Panc1 (cell line): ENCODE measurements around the gene PSAP. TPM values are rescaled to one million over a fixed set of nuclear protein-coding genes. Genes with fewer than 3 reads are reported as not detected.
"Not testable (repeated sequence)": the region's sequence is repeated elsewhere in the genome, so short reads cannot be mapped to it uniquely, and the experiment has no call there.

Experiments used
- ATAC-seq: fragments of 200-7000 bp; cut with Tn5 transposase; 2 replicates; pipeline ENCODE4 v1.9.1; 2020; ENCODE audit warnings: mild to moderate bottlenecking, moderate library complexity
- BruUV-seq: library from RNA; stranded (reverse); fragments of 400-500 nt; replicated peaks from 2 replicates; lab custom pipeline; 2021; lab: Mats Ljungman, UMichigan
- CTCF ChIA-PET: fragments of 300-600 bp; sonication (Branson Sonifier 250); formaldehyde crosslinking; loops from one replicate; lab custom pipeline; 2022; ENCODE audit warnings: antibody characterized with exemption; lab: Charles Lee
- POLR2A ChIA-PET: fragments of 300-600 bp; sonication (Branson Sonifier 250); formaldehyde crosslinking; loops from one replicate; lab custom pipeline; 2022; ENCODE audit warnings: antibody characterized with exemption; lab: Charles Lee
- DNase-seq: peaks from one replicate; pipeline ENCODE4 v3.0.0-alpha.2; 2010; ENCODE audit warnings: low read depth, low spot score
- H3K27ac ChIP-seq: 2 replicates; pipeline ENCODE4 v1.5.1; 2011; ENCODE audit warnings: mild to moderate bottlenecking, low read length, inconsistent platforms
- H3K27me3 ChIP-seq: fragments of 200-500 bp; sonication (Bioruptor generic); 2 replicates; pipeline ENCODE4 v1.6.0; 2014; ENCODE audit warnings: low read length, inconsistent platforms; ENCODE audit not compliant: control insufficient read depth, insufficient read depth
- H3K36me3 ChIP-seq: fragments of 200-500 bp; sonication (Bioruptor generic); 2 replicates; pipeline ENCODE4 v1.5.1; 2014; ENCODE audit warnings: inconsistent platforms, mild to moderate bottlenecking, low read length, moderate library complexity; ENCODE audit not compliant: control insufficient read depth, insufficient read depth
- H3K4me1 ChIP-seq: 2 replicates; pipeline ENCODE4 v1.5.1; 2011; ENCODE audit warnings: inconsistent platforms, mild to moderate bottlenecking, low read length, moderate library complexity; ENCODE audit not compliant: control insufficient read depth, insufficient read depth
- H3K4me3 ChIP-seq, 2 experiments: 2 replicates each; pipeline ENCODE4 v1.5.1; 2011 to 2012; ENCODE audit warnings: low read depth in 2 of 2, low read length in 2 of 2, mild to moderate bottlenecking in 2 of 2, inconsistent platforms in 1 of 2, moderate library complexity in 1 of 2
- H3K9me3 ChIP-seq: fragments of 200-500 bp; sonication (Bioruptor generic); 2 replicates; pipeline ENCODE4 v1.5.1; 2014; ENCODE audit warnings: low read depth, mild to moderate bottlenecking, inconsistent platforms, low read length, moderate library complexity; ENCODE audit not compliant: control insufficient read depth, insufficient read depth
- POLR2AphosphoS5 ChIP-seq: IDR thresholded peaks from 2 replicates; pipeline ENCODE4 v1.6.1; 2012; ENCODE audit warnings: mild to moderate bottlenecking, low read depth, low read length, moderate library complexity
- SIN3A ChIP-seq: IDR thresholded peaks from 2 replicates; pipeline ENCODE4 v1.6.1; 2012; ENCODE audit warnings: low read depth, mild to moderate bottlenecking, low read length, moderate library complexity, borderline replicate concordance; ENCODE audit not compliant: insufficient read depth
- TCF7L2 ChIP-seq: IDR thresholded peaks from 2 replicates; pipeline ENCODE4 v1.6.1; 2011; ENCODE audit warnings: mild to moderate bottlenecking, low read depth, low read length, inconsistent platforms
- in situ Hi-C: cut with HindIII; loops from 2 replicates; pipeline ENCODE4 v1.10.0; 2016; ENCODE audit warnings: low sequenced_read_pairs, low pct_unique_long_range_greater_than_20kb
- intact Hi-C: fragments of 100-400 bp; cut with micrococcal nuclease; formaldehyde crosslinking; loops from one replicate; pipeline ENCODE4 v1.10.0; 2022; ENCODE audit not compliant: unreplicated experiment
- total RNA-seq: library from RNA; stranded (reverse); gene quantifications from one replicate; pipeline ENCODE4 v1.2.1, GENCODE V29; 2021; ENCODE audit not compliant: unreplicated experiment
- TF ChIP-seq, protein P1 (sequence below), 2 experiments: IDR thresholded peaks; 2 replicates each; pipeline ENCODE4 v1.6.1; 2011 to 2012; ENCODE audit warnings: low read depth in 2 of 2, control low read depth in 1 of 2, low read length in 1 of 2, mild to moderate bottlenecking in 1 of 2, moderate library complexity in 1 of 2; ENCODE audit not compliant: insufficient read depth in 1 of 2
- TF ChIP-seq, protein P2 (sequence below): fragments of 450-650 bp; IDR thresholded peaks from 2 replicates; pipeline ENCODE4 v1.5.1; 2017; ENCODE audit warnings: mild to moderate bottlenecking

The PSAP gene
- total RNA-seq, 1 experiment from 2014 or later, result 3,649 TPM

DNA sequence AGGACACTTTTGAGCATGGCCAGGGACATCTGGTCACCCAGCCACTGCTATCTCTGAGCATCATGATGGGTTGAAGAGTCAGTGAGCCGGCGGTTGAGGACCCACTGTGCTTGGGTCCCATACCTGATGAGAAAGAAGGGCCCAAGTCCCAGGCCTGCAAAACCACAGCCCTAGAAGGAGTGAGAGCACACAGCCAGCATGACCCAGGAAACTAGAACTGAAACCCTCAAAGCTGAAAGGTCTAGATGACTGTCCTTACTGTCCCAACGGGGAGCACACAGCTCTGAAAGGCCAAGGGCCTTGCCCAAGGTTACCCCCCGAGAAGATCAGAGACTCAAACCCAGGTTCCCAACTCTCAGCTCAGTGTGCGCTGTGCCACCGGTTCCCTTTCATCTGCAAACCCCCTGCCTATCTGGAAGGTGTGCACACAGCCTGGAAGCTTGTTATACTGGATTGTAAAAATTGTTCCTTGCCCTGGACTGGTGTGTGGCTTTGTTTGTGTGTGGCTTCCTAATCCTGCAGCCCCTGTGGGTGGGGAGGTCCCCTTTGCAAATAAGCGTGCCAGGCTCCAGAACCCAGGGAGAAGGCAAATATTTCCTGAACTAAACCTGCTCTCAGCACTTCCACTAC, 22.6 kb upstream of the PSAP start:
- Histone ChIP-seq H3K4me3 (no peak overlapping the region), H3K9me3 (no peaks in the 10 kb centered on the region), H3K27ac (peak overlapping the region; percentile 85), H3K27me3 (no peaks in the 10 kb centered on the region), H3K36me3 (no peaks in the 10 kb centered on the region), H3K4me1 (peaks cover 49% of the 10 kb centered on the region)
- ATAC-seq, result no peak
- no TSS peak for BruUV-seq
- intact Hi-C loops, result no loop called here
- ChIA-PET POLR2A (no interaction called here), CTCF (no interaction called here)
- TF ChIP-seq, protein P1, sequence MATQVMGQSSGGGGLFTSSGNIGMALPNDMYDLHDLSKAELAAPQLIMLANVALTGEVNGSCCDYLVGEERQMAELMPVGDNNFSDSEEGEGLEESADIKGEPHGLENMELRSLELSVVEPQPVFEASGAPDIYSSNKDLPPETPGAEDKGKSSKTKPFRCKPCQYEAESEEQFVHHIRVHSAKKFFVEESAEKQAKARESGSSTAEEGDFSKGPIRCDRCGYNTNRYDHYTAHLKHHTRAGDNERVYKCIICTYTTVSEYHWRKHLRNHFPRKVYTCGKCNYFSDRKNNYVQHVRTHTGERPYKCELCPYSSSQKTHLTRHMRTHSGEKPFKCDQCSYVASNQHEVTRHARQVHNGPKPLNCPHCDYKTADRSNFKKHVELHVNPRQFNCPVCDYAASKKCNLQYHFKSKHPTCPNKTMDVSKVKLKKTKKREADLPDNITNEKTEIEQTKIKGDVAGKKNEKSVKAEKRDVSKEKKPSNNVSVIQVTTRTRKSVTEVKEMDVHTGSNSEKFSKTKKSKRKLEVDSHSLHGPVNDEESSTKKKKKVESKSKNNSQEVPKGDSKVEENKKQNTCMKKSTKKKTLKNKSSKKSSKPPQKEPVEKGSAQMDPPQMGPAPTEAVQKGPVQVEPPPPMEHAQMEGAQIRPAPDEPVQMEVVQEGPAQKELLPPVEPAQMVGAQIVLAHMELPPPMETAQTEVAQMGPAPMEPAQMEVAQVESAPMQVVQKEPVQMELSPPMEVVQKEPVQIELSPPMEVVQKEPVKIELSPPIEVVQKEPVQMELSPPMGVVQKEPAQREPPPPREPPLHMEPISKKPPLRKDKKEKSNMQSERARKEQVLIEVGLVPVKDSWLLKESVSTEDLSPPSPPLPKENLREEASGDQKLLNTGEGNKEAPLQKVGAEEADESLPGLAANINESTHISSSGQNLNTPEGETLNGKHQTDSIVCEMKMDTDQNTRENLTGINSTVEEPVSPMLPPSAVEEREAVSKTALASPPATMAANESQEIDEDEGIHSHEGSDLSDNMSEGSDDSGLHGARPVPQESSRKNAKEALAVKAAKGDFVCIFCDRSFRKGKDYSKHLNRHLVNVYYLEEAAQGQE (IDR thresholded peaks at IDR 0.05; ENCODE audit: insufficient read depth in 1 of 2, low read depth in 2 of 2, low read length in 1 of 2), result no peak
- TF ChIP-seq, protein P2, sequence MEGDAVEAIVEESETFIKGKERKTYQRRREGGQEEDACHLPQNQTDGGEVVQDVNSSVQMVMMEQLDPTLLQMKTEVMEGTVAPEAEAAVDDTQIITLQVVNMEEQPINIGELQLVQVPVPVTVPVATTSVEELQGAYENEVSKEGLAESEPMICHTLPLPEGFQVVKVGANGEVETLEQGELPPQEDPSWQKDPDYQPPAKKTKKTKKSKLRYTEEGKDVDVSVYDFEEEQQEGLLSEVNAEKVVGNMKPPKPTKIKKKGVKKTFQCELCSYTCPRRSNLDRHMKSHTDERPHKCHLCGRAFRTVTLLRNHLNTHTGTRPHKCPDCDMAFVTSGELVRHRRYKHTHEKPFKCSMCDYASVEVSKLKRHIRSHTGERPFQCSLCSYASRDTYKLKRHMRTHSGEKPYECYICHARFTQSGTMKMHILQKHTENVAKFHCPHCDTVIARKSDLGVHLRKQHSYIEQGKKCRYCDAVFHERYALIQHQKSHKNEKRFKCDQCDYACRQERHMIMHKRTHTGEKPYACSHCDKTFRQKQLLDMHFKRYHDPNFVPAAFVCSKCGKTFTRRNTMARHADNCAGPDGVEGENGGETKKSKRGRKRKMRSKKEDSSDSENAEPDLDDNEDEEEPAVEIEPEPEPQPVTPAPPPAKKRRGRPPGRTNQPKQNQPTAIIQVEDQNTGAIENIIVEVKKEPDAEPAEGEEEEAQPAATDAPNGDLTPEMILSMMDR, result no peak
- TF ChIP-seq TCF7L2, result peak; percentile 50
- no peak for TF ChIP-seq SIN3A
- TF ChIP-seq POLR2AphosphoS5, result no peak
- no peak for DNase-seq
- in situ Hi-C loops, result no loop called here

DNA sequence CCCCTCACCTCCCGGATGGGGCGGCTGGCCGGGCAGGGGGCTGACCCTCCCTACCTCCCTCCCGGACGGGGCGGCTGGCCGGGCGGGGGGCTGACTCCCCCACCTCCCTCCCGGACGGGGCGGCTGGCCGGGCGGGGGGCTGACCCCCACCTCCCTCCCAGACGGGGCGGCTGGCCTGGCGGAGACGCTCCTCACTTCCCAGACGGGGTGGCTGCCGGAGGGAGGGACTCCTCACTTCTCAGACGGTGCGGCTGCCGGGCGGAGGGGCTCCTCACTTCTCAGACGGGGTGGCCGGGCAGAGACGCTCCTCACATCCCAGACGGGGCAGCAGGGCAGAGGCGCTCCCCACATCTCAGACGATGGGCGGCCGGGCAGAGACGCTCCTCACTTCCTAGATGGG, 18.6 kb upstream of the PSAP start:
- H3K27ac ChIP-seq, BruUV-seq, H3K36me3 ChIP-seq, DNase-seq, H3K9me3 ChIP-seq, H3K27me3 ChIP-seq, H3K4me3 ChIP-seq, intact Hi-C loops, POLR2A ChIA-PET, in situ Hi-C loops, CTCF ChIA-PET, ATAC-seq: not testable (repeated sequence)
- peaks cover 53% of the 10 kb centered on the region for H3K4me1 ChIP-seq

DNA sequence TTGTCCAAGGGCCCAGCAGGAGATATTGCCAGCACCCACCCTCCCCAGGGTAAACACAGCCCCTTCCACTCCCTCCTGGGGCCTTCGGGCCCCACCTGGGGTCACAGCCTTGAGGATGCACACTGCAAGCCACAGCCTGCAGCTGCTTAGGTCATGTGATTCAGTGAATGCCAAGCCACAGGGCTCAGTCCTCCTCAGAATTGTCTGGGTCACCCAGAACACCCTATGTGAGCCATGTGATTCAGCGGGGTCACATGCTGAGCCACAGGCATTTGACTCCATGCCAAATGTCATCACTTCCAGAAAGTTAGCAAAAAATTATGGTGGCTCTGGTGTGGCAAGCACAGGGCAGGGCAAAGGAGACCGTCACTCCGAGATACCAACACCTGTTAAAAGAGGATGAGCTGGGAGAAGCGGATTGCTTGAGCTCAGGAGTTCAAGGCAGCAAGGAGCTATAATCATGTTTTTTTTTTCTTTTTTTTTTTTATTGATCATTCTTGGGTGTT, 17.2 kb upstream of the PSAP start:
- no peaks in the 10 kb centered on the region for H3K9me3 ChIP-seq
- DNase-seq (peak; percentile 71), ATAC-seq (peak; percentile 65)
- POLR2A ChIA-PET, result no interaction called here
- 0 out of 4 replicates have a peak overlapping the region, but pooled peaks of 1 of the 2 experiments have one; percentile 2 for H3K4me3 ChIP-seq
- no peaks in the 10 kb centered on the region for H3K27me3 ChIP-seq
- TF ChIP-seq SIN3A, result no peak
- TF ChIP-seq, protein P1 (IDR thresholded peaks at IDR 0.05; ENCODE audit: insufficient read depth in 1 of 2, low read depth in 2 of 2, low read length in 1 of 2), result no peak
- TF ChIP-seq TCF7L2, result peak; percentile 70
- TF ChIP-seq, protein P2, result no peak
- TF ChIP-seq POLR2AphosphoS5, result peak; percentile 56; the same call in 1 of the 2 replicates
- H3K27ac ChIP-seq, result peak overlapping the region; percentile 93
- intact Hi-C loops, result no loop called here
- H3K4me1 ChIP-seq, result peaks cover 48% of the 10 kb centered on the region
- BruUV-seq, result no TSS peak
- H3K36me3 ChIP-seq, result no peaks in the 10 kb centered on the region
- in situ Hi-C loops, result no loop called here
- CTCF ChIA-PET, result no interaction called here
